HG02763 (cell line): Measurements from ENCODE around the gene TTC21A.
A peak's percentile ranks its signal among the peaks of the same experiment; 100 is the strongest.

Experiments used
- ATAC-seq: cut with Tn5 transposase; IDR thresholded peaks from one replicate; pipeline ENCODE4 v1.9.1; 2021; ENCODE audit warnings: mild to moderate bottlenecking, moderate library complexity; ENCODE audit not compliant: unreplicated experiment

TTC21A gene

GRCh38 chr3:39113291-39113690 is 5.8 kb downstream of the TTC21A start:
- no peak for ATAC-seq

- no peak for ATAC-seq
Measured at GRCh38 chr3:39114456-39114855, 7.0 kb downstream of the TTC21A start.

GRCh38 chr3:39115870-39116269 is 8.4 kb downstream of the TTC21A start:
- no peak for ATAC-seq

GRCh38 chr3:39118079-39118478 is 10.6 kb downstream of the TTC21A start:
- ATAC-seq = no peak

- ATAC-seq = no peak
Measured at GRCh38 chr3:39118931-39119660, 11.6 kb downstream of the TTC21A start.

GRCh38 chr3:39121621-39122020 is 14.1 kb downstream of the TTC21A start:
- ATAC-seq = no peak

GRCh38 chr3:39122813-39123212 is 15.3 kb downstream of the TTC21A start:
- peak; percentile 49 for ATAC-seq

GRCh38 chr3:39124876-39125840 is 17.7 kb downstream of the TTC21A start:
- no peak for ATAC-seq

- ATAC-seq = no peak
Measured at GRCh38 chr3:39125841-39126500, 18.5 kb downstream of the TTC21A start.

GRCh38 chr3:39126532-39127071 is 19.1 kb downstream of the TTC21A start:
- no peak for ATAC-seq

GRCh38 chr3:39127269-39127907 is 19.9 kb downstream of the TTC21A start:
- no peak for ATAC-seq

- no peak for ATAC-seq
Measured at GRCh38 chr3:39127908-39128304, 20.4 kb downstream of the TTC21A start.

- ATAC-seq = no peak
Measured at GRCh38 chr3:39128951-39129350, 21.5 kb downstream of the TTC21A start.

- no peak for ATAC-seq
Measured at GRCh38 chr3:39130026-39130425, 22.5 kb downstream of the TTC21A start.

- ATAC-seq = no peak
Measured at GRCh38 chr3:39130693-39131265, 23.3 kb downstream of the TTC21A start.

- ATAC-seq = no peak
Measured at GRCh38 chr3:39132096-39133092, 24.9 kb downstream of the TTC21A start.

GRCh38 chr3:39133093-39133490 is 25.6 kb downstream of the TTC21A start:
- ATAC-seq = no peak

GRCh38 chr3:39133822-39134221 is 26.3 kb downstream of the TTC21A start:
- ATAC-seq = no peak

- no peak for ATAC-seq
Measured at GRCh38 chr3:39134305-39134704, 26.8 kb downstream of the TTC21A start.
